Dermis microvascular lymphatic vessel endothelial cell (primary cell): ENCODE results near the gene IL22RA1. TPM values are rescaled to one million over a fixed set of nuclear protein-coding genes. Genes with fewer than 3 reads are reported as not detected.
A peak's percentile ranks its signal among the peaks of the same experiment; 100 is the strongest.

Source experiments
- DNase-seq, 2 donors: peaks; one replicate each; pipeline versions ENCODE4 v3.0.0 to v3.0.0-alpha.2; 2010; ENCODE audit warnings: low read depth in 2 of 2
- total RNA-seq: library from RNA; depleted of rRNA; stranded (reverse); fragments of >200 nt; gene quantifications from 2 replicates; pipeline ENCODE4 v1.2.1, GENCODE V29; 2014

Gene IL22RA1
- total RNA-seq, 1 donor from 2014 or later: not detected

GRCh38 chr1:24165500-24165899, 22.6 kb upstream of the IL22RA1 start:
- no peak for DNase-seq

GRCh38 chr1:24164004-24164403, 21.1 kb upstream of the IL22RA1 start:
- no peak for DNase-seq

- no peak for DNase-seq
These were observed 19.3 kb upstream of the IL22RA1 start for GRCh38 chr1:24162201-24162600.

GRCh38 chr1:24161270-24161669, 18.3 kb upstream of the IL22RA1 start:
- no peak for DNase-seq

- DNase-seq: no peak
These were observed 16.4 kb upstream of the IL22RA1 start for GRCh38 chr1:24159366-24159765.

GRCh38 chr1:24157918-24158481, 15.1 kb upstream of the IL22RA1 start:
- DNase-seq: no peak

- no peak for DNase-seq
These were observed 13.8 kb upstream of the IL22RA1 start for GRCh38 chr1:24156542-24157260.

- DNase-seq: no peak
These were observed 12.3 kb upstream of the IL22RA1 start for GRCh38 chr1:24155011-24155782.

GRCh38 chr1:24154215-24154614, 11.3 kb upstream of the IL22RA1 start:
- no peak for DNase-seq

GRCh38 chr1:24152631-24153494, 9.9 kb upstream of the IL22RA1 start:
- no peak for DNase-seq

GRCh38 chr1:24151175-24151533, 8.2 kb upstream of the IL22RA1 start:
- no peak for DNase-seq

- peak; percentile 46 to 75 for DNase-seq
These were observed 7.6 kb upstream of the IL22RA1 start for GRCh38 chr1:24150234-24151174.

- DNase-seq: peak in 1 of 2 donors; percentile 50
These were observed 6.9 kb upstream of the IL22RA1 start for GRCh38 chr1:24149866-24150233.

- no peak for DNase-seq
These were observed 4.9 kb upstream of the IL22RA1 start for GRCh38 chr1:24147816-24148215.

GRCh38 chr1:24147194-24147593, 4.3 kb upstream of the IL22RA1 start:
- DNase-seq: no peak

GRCh38 chr1:24141311-24141997, 1.5 kb downstream of the IL22RA1 start:
- DNase-seq: no peak

- no peak for DNase-seq
These were observed 2.2 kb downstream of the IL22RA1 start for GRCh38 chr1:24140741-24141181.

GRCh38 chr1:24139841-24140425, 3.0 kb downstream of the IL22RA1 start:
- DNase-seq: no peak

GRCh38 chr1:24139222-24139489, 3.8 kb downstream of the IL22RA1 start:
- no peak for DNase-seq
